ENCODE data around the gene FAM221B.
A peak's percentile ranks its signal among the peaks of the same experiment; 100 is the strongest.

The FAM221B gene, protein sequence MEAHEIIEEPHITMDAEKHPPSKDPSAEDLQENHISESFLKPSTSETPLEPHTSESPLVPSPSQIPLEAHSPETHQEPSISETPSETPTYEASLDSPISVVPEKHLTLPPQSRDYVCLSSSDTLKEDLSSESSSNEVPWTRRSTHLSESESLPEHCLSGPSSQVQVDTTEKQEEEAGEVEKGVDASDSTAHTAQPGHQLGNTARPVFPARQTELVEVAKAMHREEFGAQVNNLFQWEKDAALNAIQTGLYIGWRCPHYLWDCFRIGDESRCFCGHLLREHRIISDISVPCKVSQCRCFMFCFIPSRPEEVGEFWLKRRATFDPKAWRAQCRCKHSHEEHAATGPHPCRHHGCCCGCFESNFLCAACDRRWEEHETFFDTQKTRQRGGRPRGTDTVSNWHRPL

DNA sequence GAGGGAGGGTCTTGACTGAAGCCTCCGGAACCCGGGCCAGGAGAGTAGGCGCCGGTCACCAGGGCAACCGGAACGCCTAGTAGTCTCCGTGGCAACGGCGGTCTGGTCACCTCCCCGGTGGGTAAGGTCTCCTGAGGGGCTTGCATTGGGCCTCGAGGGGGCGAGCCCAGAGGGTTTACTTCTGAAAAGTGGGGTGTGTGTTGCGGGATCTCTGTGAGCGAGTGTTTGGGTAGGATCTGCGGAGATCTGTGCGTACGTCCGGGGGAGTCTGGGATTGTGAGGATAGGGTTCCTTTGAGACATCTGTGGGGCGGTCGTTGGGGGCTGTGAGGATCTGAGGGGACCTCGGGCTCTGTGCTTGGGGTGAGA lies at the start of gene FAM221B:
TSS of gene FAM221B (minus strand) at position 17 of the 368 bp plus-strand sequence. CDS start 2,571 bp downstream, outside the sequence.
- DNase-seq = no peak

DNA sequence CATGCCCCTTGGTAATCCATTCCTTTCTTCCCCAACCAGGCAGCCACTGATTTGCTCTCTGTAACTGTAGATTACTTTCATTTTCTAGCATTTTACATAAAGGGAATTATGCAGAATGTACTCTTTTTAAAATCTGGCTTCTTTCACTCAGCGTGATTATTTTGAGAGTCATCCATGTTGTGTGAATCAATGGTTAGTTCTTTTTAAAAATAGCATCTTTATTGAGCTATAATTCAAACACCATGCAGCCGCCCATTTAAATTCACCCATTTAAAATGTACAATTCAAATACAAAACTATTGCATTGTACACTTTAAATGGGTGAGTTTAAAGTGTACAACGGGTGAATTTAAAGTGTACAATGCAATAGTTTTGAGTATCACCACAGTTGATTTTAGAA lies 44.0 kb upstream of the FAM221B start:
- no peak for DNase-seq

DNA sequence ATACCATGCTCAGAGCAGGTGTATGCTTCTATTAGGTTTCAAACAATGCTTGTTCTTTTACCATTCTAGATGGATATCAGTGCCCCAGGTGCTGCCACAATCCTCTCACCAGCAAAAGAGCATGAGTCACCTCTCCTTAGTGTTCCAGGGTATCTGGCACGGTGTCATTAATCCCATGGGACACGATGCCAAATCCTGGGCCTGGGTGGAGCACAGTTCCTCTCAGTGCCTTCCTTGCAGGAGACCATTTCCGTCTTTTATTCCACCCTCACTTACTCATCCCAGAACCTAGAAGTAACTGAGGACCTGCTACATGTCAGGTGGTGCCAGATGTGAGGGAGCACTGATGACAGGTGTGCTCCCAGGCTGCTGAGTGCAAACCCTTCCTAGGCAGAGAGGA lies 43.0 kb upstream of the FAM221B start:
- DNase-seq = no peak

DNA sequence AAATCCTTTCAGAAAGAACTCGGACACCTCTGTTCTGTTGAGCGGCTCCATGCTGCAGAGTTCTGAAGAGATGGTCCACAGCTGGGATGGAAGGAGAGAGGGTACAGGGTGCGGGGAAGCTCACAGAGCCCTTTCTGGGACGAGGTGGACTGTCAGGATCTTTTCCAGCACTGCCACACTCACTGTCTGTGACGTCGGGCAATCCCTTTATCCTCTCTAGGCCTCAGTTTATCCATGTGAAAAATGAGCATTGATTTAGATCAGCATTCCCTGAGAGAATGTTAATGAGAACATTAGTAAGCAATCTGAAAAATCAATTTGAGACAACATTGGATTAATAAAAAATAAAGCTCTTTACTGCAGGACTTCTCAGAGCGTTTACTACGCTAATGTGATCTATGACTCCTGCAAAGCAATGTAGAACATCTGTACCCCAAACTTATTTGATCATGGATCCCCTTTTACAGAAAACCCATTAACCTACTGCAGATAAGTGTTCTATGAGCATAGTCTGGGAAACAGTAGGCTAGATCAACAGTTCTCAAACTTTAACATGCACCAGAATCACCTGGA lies 41.9 kb upstream of the FAM221B start, which contains the start of gene OR13J1:
TSS of gene OR13J1 (minus strand) at position 51 of the 573 bp plus-strand sequence. CDS start at position 51, 0 bp downstream.
- no peak for DNase-seq

DNA sequence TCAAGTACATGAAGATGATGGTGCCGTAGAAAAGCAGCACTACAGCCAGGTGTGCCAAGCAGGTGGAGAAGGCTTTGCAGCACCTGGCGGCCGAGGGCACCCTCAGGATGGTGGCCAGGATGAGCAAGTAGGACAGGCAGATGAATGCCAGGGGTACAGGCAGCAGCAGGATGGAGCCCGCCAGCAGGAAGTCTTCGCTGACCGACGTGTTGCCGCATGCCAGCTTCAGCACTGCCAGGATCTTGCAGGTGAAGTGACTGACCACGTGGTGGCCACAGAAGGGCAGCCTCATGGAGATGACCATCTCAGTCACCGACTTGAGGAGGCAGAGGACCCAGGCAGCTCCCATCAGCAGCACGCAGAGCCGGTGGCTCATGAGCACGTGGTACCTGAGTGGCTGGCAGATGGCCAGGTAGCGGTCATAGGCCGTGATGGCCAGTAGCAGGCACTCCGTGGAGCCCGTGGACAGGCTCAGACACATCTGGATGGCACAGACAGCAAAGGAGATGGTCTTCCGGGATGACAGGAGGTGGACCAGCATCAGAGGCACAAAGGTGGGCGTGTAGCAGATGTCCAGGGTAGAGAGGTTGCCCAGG lies 41.2 kb upstream of the FAM221B start:
- DNase-seq = no peak

DNA sequence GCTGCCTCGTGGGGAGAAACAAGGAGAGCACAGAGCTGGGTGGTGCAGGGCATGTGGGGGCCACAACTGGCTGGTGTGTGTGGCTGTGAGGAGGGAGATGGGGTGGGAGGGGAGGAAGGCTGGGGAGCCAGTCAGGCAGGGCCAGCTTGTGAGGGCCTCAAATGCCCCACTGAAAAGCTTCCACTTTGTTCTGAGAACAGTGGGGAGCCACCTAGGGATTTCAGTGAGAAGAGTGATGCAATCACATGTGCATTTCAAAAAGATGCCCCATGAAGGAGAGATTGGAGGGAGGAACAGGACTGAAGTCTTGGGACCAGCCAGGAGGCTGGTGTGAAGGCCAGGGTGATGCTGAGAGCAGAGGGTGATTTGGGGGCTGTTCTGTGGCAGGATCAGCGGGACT lies 40.4 kb upstream of the FAM221B start:
- no peak for DNase-seq

DNA sequence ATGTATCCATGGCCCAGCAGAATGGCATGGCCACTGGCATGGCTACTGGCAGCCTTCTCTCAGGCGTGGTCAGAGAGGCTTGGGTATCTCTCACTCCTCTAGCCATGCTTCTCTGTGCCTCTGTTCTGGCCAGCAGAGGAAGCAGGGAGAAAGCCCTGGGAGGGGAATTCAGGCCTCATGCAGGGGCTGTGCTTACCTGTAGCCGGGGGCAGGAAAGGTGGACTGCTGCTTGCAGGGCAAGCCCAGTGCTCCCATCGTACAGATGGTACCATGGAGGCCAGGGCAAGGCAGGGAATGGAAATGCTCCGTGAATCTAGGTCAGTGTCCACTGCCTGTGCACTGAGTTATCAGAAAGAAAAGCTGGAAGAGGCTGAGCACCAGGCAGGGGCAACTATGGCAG lies 39.0 kb upstream of the FAM221B start:
- DNase-seq = no peak

DNA sequence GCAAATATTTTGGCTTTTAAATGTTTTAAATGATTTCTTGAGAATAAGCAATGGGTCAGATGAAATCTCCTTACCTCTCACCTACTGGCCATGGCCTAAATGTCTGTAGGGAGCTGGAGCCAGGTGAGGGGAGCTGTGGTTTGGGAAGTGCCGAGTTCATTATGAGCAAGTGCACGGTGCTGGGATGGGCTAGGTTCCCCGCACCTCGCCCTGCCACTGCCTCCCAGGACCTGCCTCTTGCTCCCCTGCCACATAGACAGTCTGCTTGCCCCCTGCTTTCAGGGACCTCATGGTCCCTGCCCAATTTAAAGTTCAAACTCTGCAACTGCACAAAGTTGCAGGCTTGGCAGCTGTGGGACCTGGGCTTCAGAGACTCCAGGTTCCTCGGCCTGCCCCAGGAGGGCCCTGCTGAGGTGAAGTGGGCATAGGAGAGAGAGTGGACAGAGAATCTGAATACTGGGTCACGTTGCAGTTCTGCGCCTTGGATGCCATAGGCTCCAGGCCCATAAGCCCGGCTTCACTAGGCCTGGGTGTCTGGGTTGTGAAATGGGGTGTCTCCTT lies 36.2 kb upstream of the FAM221B start:
- DNase-seq = no peak

DNA sequence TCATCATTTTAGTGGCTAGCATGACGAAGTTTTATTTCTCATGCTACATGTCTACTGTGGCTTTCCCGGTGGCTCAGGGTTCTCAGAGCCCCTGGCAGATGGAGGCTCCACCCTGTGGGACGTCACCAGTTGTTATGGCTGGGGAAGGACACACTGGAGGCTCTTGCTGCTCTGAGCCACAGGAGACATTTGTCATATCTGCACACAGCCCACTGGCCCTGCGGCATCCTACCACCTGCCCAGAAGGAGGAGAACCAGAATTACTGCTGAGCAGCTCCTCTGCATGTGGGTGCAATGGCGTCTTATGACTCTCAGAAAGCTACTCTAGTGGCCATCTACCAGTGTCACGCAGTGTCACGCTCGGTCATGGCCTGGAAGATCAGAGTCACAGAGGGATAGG lies 35.1 kb upstream of the FAM221B start:
- no peak for DNase-seq

DNA sequence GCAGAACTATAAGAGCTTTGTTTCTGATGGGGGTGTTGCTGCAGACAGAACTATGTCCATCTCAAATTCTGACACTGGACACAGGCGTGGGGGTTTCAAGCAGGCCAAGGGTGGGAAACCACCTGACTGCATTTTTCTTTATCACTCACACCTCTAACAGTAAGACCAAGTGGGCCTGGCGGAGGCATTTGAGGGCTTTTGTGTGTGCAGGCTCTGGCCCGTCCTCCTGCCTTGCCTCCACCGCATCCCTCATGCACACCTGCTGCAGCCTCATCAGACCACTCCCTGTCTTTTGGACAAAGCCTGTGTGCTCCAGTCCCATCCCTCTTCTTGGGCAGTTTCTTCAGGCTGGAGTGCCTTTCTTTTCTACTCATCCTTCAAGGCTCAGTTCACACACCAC lies 33.8 kb upstream of the FAM221B start:
- DNase-seq = no peak

DNA sequence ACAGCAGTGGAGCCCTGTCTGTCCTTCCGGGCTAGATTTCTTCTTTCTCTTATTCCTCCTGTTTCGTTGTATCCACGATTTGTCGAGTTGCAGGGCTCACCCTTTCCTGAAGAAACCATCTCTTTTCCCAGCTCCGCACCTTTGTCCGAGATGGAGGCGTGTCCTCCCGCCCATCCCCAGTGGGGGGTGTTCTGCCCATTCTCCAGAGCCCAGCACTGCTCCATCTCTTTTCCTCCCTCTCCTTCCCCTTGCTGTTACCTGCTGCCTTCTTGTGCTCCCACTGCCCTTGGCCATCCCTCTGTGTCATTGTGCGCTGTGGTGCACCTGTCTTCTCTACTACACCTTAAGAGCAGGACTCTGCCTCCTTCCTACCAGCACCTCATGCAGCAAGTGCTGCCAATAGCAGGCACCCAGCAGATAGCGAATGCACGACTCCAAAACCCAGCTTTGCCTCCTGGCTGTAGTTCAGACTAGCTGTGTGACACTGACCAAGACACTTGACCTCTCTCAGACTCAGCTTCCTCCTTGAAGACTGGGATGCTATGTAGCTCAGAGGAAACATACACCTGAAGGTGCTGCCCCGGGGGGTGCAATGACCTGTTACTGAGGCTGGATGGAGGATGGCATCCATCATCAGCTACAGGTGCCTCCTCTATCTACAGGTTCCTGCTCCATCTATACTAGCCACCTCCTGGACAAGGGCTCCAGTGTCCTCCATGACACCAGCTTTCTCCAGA lies 32.8 kb upstream of the FAM221B start:
- DNase-seq = no peak

DNA sequence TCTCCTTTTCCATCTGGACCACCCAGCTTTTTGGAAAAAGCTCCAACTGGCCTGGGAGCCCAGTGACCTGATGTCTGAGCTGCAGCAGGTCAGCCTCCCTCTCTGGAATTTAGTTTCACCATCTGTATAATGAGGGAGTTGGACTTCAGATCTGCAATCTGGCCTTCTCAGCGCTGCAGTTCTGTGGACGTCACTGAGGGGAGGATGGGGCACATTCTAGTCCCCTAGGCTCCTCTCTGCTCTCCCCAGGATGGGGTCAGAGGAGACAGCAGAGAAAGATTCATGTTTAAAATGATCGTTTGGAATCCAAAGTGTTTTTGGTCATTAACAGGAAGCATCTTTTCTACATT lies 31.4 kb upstream of the FAM221B start:
- DNase-seq = no peak

DNA sequence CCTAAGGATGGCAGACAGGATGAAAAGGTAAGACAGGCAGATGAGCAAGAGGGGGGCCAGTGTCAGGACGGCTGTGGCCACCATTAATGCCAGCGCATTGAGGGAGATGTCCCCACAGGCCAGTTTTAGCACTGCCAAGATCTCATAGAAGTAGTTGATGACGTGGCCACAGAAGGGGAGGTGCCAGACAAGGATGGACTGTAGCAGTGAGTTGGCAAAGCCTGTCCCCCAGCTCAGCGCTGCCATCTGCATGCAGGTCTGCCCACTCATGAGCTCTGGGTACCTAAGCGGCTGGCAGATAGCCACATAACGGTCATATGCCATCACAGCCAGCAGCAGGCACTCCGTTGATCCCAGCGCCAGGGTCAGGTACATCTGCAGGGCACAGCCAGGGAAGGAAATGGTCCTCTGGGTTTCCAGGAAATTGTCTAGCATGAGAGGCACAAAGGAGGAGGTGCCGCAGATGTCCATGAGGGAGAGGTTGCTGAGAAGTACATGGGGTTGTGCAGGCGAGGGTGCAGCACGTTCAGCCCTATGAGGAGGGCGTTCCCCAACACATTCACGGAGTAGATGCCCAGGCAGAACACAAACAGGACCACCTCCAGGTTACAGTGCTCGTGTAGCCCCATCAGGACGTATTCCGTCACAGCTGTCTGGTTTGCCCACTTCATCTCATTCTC lies 30.9 kb upstream of the FAM221B start:
- peak in 1 of 2 experiments; percentile 19 for DNase-seq

DNA sequence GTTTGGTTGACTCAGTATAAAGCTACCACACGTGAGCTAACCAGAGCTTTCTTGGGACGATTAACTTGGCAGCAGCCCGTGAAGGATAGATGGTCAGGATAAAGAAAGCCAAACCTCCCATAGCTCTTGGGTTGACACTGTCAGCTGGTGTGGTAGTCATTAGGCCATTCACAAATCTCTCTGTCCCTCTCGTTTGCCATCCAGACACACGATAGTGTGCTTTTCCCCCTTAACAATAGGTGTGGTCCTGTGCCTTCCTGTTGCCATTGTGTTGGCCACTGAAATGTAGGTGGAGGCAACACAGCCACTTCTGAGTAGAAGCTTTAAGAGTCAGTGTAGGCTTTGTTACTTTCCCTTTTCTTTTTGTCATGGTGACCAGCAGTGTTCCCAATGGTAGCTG lies 29.9 kb upstream of the FAM221B start:
- DNase-seq = no peak

DNA sequence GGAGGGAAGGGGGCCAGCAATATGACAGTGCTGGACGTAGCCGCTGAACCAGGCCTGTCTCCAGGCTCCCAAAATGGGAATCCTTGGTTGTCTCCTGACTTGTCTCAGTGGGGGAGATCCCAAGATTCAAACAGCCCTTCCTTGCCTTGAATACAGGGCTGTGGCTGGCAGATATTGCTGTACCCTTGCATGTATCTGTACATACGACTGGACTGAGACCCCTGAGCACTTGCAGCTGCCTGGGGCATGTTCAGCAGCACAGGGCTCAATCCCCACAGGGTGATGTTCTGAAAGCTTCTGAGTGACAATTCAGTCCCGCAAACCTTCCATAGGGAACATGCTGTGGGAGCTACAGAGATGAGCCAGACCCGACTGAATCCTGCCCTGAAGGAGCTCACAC lies 28.4 kb upstream of the FAM221B start:
- no peak for DNase-seq

DNA sequence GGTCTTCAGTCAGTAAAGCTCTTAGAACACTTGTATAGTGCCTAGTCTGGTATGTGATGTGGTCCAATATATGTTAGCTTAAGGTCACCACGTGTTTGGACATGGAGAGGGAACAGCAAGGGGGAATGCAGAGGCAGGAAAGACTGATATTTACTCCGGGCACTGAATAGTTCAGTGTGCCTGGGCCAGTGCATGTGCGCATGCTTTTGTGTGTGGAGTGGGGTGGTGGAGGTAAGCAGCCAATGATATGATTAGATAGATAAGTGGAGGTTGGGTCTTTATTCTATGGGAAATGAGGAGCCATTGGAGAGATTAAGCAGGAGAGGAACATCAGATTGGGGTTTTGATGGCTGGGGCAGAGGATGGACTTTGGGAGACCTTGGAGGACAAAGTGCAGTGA lies 27.7 kb upstream of the FAM221B start:
- DNase-seq = no peak

DNA sequence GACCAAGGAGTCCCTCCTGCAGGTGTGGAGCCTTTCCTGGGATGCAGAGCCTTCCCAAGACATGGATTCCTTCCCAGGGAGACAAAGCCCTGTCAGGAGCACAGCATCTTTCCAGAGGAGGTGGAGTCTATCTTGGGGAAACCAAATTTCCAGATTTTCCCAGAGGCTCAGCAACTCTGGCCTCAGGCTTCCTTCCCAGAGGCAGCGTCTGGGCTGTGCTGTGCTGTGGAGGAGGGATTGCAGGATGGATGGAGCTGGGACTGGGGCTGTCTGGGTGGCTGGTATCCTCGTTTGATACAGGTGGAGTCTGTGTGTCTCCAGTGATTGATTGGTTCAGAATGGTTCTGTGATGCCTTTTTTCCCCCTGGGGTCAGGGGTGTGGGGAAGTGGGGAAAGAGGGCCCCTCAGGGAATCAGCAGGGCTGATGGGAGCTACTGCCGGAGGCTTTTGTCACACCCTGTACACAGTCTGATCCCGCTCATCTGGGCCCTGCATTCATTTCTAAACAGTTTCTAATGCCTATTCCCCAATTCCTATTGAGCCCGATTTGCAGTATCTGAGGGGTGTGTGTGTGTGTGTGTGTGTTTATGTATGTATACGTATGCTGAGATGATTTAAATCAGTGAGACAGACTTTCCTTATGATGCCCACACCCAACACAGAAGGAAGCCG lies 25.7 kb upstream of the FAM221B start:
- DNase-seq = no peak

DNA sequence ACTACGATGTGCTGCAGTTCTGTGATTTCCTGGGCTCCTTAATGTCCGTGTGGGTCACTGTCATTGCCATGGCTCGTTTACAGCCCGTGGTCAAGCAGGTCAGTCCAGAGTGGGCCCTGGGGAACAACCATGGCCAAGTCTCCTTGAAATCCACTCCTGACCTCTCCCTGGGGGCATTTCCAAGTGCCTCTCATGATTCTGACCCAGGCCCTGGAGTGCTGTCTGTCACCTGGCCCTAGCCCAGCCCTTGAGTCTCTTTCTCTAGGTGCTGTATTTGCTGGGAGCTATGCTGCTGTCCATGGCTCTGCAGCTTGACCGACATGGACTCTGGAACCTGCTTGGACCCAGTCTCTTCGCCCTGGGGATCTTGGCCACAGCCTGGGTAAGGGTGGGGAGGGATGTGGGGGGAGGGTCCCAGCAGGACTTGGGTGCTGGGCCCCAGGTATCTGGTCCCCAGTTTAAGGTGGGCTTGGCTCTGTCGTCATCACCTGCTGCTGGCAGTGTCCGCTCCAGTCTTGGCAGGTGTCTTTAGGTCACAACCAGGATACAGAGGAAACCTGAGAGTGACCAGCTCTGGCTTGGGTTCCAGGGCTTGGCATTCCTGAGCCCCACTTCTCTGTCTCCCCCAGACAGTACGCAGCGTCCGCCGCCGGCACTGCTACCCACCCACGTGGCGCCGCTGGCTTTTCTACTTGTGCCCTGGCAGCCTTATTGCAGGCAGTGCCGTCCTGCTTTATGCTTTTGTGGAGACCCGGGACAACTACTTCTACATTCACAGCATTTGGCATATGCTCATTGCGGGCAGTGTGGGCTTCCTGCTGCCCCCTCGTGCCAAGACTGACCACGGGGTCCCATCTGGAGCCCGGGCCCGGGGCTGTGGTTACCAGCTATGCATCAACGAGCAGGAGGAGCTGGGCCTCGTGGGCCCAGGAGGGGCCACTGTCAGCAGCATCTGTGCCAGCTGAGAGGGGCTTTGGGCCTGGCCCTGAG lies 24.6 kb upstream of the FAM221B start:
- no peak for DNase-seq

DNA sequence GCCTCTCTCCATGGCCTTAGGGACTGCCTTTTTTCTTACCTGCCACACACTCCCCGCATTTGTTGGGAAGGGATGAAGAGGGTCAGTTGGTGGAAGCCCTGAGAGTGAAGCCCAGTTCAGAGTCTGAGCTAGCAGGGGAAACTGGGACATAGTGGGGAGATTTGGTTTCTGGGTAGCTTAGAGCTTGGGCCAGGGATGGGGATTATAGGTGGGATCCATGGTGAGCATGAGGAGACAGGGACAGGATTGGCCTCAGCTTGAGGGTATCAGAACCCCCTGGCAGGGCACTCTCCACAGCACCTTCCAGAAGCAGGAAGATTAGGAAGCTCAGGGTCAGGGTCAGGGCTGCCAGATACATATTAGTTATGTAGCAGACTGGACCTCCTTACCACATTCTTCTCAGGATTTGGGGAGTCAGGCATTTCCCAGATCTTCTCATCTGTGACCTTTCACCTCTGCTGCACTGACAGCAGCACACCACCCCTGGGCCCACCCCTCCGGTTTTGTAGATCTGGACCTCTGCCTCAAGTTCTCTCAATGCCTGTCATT lies 23.8 kb upstream of the FAM221B start:
- DNase-seq = no peak

DNA sequence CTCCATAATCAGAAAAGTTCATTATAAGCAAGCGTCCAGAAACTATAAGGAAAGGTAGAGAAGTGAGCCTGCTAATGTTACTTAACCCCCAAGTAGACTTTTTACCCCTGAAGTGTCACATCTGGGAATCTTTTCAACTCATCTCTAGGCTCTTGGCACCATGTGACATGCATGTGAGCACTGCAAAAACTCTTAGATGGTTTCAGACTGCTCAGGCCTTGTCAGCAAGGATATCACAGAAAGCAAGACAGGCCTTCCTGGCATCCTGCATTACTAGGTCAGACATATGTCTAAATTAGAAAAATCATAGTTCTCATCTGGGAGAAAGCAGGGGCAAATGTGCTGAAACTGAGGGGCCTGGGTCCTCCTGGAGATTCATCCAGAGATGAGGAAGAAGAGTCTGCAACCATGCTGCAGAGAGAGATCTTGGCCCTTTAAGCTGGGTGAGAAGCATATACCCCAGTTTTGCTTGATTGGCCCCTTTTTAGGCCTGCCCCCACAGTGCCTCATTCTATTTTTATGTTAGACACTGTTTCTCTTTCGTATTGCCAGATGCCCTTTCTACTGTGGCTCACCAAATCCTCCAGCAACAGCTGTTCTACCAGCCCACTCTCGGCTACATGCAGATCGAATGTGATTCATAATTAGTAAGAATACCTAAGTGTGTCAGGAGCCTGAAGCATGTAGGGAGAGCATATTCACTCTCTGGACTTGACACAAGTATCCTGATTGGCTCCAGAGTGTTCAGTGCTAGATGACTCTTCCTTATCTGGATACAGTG lies 19.4 kb upstream of the FAM221B start:
- no peak for DNase-seq
